GM20000 (cell line): ENCODE data around the gene TLR2.

ENCODE experiments used
- DNase-seq: peaks from one replicate; pipeline ENCODE4 v3.0.0; 2012; ENCODE audit warnings: low spot score
- TF ChIP-seq, protein P1 (sequence below): IDR thresholded peaks from 2 replicates; pipeline ENCODE4 v1.5.1; 2012; ENCODE audit warnings: mild to moderate bottlenecking, control low read depth; ENCODE audit errors: extremely low read depth, missing control alignments

TLR2 gene

DNA sequence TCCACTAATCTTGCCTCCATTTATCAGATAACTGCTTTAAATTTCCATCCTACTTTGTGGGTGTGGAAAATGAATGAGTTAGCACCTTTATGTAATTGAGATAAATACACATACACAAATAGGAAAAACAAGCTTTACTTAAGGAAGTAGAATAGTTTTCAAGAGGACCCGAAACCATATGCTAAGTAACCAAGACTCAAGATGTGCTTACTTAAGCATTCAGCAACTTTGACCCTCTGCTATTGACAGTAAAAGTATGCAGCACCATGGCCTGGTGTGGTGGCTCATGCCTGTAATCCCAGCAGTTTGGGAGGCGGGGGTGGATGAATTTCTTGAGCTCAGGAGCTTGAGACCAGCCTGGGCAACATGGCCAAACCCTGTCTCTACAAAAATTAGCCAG is 45.8 kb downstream of the TLR2 start:
- TF ChIP-seq, protein P1, sequence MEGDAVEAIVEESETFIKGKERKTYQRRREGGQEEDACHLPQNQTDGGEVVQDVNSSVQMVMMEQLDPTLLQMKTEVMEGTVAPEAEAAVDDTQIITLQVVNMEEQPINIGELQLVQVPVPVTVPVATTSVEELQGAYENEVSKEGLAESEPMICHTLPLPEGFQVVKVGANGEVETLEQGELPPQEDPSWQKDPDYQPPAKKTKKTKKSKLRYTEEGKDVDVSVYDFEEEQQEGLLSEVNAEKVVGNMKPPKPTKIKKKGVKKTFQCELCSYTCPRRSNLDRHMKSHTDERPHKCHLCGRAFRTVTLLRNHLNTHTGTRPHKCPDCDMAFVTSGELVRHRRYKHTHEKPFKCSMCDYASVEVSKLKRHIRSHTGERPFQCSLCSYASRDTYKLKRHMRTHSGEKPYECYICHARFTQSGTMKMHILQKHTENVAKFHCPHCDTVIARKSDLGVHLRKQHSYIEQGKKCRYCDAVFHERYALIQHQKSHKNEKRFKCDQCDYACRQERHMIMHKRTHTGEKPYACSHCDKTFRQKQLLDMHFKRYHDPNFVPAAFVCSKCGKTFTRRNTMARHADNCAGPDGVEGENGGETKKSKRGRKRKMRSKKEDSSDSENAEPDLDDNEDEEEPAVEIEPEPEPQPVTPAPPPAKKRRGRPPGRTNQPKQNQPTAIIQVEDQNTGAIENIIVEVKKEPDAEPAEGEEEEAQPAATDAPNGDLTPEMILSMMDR = no peak

DNA sequence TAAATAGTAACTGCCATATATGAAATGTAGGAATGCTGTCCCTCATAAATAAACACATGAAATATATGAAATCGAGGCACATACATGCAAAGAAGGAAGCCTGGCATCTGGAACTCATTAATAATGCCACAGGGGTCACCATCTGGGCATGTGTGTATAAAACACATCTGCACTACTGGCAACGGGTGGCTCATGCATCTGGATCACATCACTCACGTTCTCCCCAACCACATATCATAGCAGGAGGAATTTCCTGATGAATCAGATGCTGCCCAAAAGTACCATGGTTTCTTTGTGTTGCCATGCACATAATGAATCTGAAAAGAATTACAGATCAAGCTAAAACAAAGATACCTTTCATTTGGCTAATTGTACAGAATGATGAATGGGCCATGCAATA is 47.2 kb downstream of the TLR2 start:
- DNase-seq = no peak

More for the DNA sequence above, 45.8 kb downstream of the TLR2 start:
- DNase-seq = no peak

DNA sequence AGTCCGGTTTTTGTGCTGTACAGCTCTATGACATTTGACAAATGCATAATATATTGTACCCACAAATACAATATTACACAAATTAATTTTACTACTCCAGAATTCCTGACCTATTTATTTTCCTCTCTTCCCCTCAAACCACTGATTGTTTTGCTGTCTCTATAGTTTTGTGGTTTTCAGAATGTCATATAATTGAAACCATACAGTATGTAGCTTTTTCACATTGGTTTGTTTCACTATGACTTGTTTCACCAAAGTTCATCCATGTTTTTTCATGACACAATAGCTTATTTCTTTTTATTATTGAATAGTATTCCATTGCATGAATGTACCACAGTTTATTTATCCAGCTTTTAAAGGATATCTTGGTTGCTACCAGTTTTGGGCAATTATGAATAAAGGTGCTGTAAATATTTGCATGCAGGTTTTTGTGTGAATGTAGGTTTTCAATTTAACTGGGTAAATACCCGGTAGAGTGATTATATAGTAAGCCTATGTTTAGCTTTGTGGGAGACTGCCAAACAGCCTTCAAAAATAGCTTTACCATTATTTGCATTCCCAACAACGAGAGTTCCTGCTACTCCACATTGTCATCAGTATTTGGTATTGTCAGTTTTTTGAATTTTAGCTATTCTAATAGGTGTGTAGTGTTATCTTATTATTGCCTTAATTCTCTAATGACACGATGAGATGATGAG is 49.8 kb downstream of the TLR2 start:
- TF ChIP-seq, protein P1 = no peak
- no peak for DNase-seq

More for the DNA sequence above, 47.2 kb downstream of the TLR2 start:
- TF ChIP-seq, protein P1 = no peak

DNA sequence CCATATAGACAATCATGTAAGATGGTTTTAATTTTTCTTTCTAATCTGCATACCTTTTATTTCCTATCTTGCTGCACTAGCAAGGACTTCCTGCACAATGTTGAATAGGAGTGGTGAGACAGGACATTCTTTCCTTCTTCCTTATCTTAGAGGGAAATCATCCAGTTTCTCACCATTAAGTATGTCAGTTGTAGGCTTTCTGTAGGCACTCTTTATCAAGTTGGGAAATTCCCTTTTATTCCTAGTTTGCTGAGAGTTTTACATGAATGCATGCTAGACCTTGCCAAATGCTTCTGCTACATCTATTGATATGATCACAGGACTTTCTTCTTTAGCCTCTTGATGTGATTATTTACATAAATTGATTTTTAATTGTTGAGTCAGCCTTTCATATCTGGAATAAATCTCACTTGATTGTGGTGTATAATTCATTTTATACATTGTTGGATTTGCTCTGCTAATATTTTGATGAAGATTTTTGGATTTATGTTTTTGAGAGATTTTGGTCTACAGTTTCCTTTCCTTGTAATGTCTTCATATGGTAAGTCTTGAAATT is 51.9 kb downstream of the TLR2 start:
- TF ChIP-seq, protein P1 = no peak
- DNase-seq = no peak

DNA sequence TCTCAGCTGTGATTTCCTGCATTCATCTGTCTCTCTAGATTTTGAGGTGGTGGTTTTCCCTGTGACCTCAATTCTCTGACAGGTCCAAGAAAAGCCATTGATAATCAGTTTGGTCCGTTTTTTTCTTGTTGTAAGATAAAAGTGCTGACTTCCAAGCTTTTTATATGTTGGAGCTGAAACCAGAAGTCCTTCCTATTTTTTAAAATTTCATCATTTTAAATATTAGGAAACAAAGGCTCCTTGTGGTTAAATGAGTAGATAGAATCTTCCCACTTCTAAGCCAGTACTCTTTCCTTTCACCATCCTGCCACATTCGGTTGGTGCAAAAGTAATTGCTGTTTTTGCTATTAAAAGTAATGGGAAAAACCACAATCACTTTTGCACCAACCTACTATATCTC is 57.5 kb downstream of the TLR2 start:
- DNase-seq = no peak
- TF ChIP-seq, protein P1 = no peak

DNA sequence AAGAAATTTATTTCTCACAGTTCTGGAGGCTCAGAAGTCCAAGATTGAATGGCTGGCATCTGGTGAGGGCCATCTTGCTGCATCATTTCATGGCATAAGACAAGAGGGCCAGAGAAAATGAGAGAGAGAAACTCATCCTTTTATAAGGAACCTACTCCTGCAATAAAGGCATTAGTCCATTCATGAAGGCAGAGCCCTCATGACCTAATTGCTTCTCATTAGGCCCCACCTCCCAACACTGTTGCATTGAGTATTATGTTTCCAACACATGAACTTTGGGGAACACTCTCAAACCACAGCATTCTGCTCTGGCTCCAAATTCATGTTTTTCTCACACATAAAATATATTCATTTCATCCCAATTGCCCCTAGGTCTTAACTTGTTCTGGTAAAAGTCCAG is 61.6 kb downstream of the TLR2 start:
- TF ChIP-seq, protein P1 = no peak
- no peak for DNase-seq

DNA sequence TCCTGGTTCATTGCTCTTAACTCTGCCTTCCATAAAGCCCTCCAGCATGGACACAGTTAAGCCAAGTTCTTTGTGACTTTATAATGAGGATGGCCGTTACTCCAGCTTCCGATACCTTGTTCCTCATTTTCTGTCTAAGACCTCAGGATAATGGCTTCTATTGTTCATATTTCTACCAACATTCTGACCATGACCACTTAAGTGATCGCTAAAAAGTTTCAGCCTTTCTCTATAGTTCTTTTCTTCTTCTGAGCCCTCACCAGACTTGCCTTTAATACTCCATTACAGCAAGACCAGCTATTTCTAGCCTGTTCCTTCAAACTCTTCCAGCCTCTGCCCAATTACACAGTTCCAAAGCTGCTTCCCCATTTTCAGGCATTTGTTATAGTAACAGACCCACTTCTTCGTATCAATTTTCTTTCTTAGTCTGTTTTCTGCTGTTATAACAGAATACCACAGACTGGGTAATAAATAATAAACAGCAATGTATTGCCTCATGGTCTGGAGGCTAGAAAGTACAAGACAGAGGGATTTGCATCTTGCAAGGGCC is 63.4 kb downstream of the TLR2 start:
- TF ChIP-seq, protein P1 = no peak
- DNase-seq = no peak
